Muscle layer of duodenum (tissue), 2 donors: ENCODE measurements around the gene FAM120AOS.
A peak's percentile ranks its signal among the peaks of the same experiment; 100 is the strongest.

Experiments used
- H3K27ac ChIP-seq: one replicate; pipeline ENCODE4 v1.7.0; 2013; ENCODE audit warnings: mild to moderate bottlenecking, low read length
- H3K27me3 ChIP-seq: one replicate; pipeline ENCODE4 v1.7.0; 2013; ENCODE audit warnings: low read depth, mild to moderate bottlenecking, control low read depth, low read length
- H3K36me3 ChIP-seq, 2 donors: one replicate each; pipeline ENCODE4 v1.7.0; 2013; ENCODE audit warnings: low read length in 2 of 2, control low read depth in 1 of 2, mild to moderate bottlenecking in 1 of 2; ENCODE audit not compliant: insufficient read depth in 2 of 2, control insufficient read depth in 1 of 2
- H3K4me1 ChIP-seq, 2 donors: one replicate each; pipeline ENCODE4 v1.7.0; 2013; ENCODE audit warnings: low read length in 2 of 2, mild to moderate bottlenecking in 2 of 2, control low read depth in 1 of 2, moderate library complexity in 1 of 2; ENCODE audit not compliant: insufficient read depth in 2 of 2, control insufficient read depth in 1 of 2
- H3K4me3 ChIP-seq, 2 donors: one replicate each; pipeline ENCODE4 v1.7.0; 2013; ENCODE audit warnings: low read length in 2 of 2, low read depth in 1 of 2, mild to moderate bottlenecking in 1 of 2
- H3K9me3 ChIP-seq, 2 donors: one replicate each; pipeline ENCODE4 v1.7.0; 2013; ENCODE audit warnings: low read length in 2 of 2, control low read depth in 1 of 2, mild to moderate bottlenecking in 1 of 2; ENCODE audit not compliant: control insufficient read depth in 1 of 2
- donor health status: healthy.

Gene FAM120AOS

DNA sequence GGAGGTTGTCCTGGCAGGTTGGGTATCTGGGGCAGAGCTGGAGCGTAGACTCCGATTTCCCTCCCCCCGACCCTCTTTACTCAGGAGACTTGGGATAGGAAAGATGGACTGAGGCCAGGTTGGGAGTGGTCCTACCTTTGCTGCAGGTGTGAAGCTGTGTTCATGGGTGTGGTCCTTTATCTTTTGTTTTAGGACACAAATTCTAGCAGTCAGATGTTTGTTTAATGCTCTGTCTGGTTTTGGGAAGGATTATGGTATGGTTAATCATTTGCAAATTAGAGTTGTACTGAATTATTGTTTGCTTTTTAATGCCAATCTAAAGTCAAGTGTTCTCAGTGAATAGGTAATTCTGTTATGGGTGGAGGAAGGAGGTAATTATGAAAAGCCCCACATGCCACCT, 14.1 kb upstream of the FAM120AOS start:
- H3K4me1 ChIP-seq, result peaks cover 31 to 46% of the 10 kb centered on the region in 2 donors
- H3K9me3 ChIP-seq, result no peaks in the 10 kb centered on the region
- no peak overlapping the region for H3K4me3 ChIP-seq
- H3K36me3 ChIP-seq, result peaks cover under 1 to 8% of the 10 kb centered on the region in 2 donors
- H3K27me3 ChIP-seq, result no peaks in the 10 kb centered on the region
- peak overlapping the region; percentile 35 for H3K27ac ChIP-seq

DNA sequence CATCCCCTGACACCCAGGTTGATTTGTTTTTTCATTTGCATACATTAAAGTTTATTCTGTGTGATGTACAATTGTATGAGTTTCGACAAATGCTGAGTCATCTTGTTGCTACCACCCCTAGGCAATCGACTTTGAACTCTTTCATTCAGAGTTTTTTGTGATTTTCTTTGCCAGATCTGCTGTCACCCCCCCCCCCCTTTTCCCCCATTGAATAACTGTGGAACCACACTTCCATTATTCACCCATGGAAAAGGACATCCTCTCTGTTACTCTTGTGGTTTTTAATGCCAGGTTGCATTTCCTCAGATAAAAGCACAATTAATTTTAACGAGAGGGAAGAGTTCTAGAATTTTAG, 13.7 kb upstream of the FAM120AOS start:
- Histone ChIP-seq H3K4me1 (peaks cover 31 to 46% of the 10 kb centered on the region in 2 donors), H3K27ac (peak overlapping the region; percentile 35), H3K27me3 (no peaks in the 10 kb centered on the region), H3K9me3 (no peaks in the 10 kb centered on the region), H3K36me3 (peaks cover 0 to 4% of the 10 kb centered on the region in 2 donors), H3K4me3 (no peak overlapping the region)

- Histone ChIP-seq H3K27me3 (no peaks in the 10 kb centered on the region), H3K27ac (no peak overlapping the region), H3K4me1 (peaks cover 31 to 46% of the 10 kb centered on the region in 2 donors), H3K4me3 (no peak overlapping the region), H3K9me3 (no peaks in the 10 kb centered on the region), H3K36me3 (peaks cover 0 to 4% of the 10 kb centered on the region in 2 donors)
Measured at GRCh38 chr9:93466416-93467061, 13.2 kb upstream of the FAM120AOS start.

- H3K4me1 ChIP-seq, result peaks cover 31 to 46% of the 10 kb centered on the region in 2 donors
- no peak overlapping the region for H3K4me3 ChIP-seq
- no peaks in the 10 kb centered on the region for H3K36me3 ChIP-seq
- no peak overlapping the region for H3K27ac ChIP-seq
- H3K9me3 ChIP-seq, result no peaks in the 10 kb centered on the region
- no peaks in the 10 kb centered on the region for H3K27me3 ChIP-seq
Measured at GRCh38 chr9:93465855-93466254, 12.5 kb upstream of the FAM120AOS start.

- Histone ChIP-seq H3K27ac (peak overlapping the region; percentile 24), H3K36me3 (no peaks in the 10 kb centered on the region), H3K4me3 (no peak overlapping the region), H3K27me3 (no peaks in the 10 kb centered on the region), H3K9me3 (no peaks in the 10 kb centered on the region), H3K4me1 (peaks cover 32 to 52% of the 10 kb centered on the region in 2 donors)
Measured at GRCh38 chr9:93464876-93465275, 11.5 kb upstream of the FAM120AOS start.

DNA sequence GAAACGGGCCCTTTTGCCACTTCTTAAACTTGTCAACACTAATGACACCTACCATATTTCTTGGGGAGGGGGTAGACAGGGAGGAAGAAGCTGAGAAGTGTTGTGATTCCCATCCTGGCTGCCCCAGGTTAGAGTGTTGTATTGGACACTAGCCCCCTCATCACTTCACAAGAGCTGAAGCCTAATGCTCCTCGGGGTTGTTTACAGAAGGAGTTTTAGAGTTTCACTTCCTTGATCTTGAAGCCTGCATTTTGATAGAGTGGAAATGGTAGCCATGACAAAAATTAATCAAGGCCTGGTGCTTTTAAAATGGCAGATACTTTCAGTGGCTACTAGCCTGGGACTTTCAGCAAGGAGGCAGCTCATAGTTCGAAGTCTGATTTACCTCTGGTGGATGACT, 11.0 kb upstream of the FAM120AOS start:
- no peaks in the 10 kb centered on the region for H3K9me3 ChIP-seq
- H3K27me3 ChIP-seq, result no peaks in the 10 kb centered on the region
- H3K4me3 ChIP-seq, result no peak overlapping the region
- peaks cover 36 to 55% of the 10 kb centered on the region in 2 donors for H3K4me1 ChIP-seq
- peak overlapping the region; percentile 24 for H3K27ac ChIP-seq
- no peaks in the 10 kb centered on the region for H3K36me3 ChIP-seq

DNA sequence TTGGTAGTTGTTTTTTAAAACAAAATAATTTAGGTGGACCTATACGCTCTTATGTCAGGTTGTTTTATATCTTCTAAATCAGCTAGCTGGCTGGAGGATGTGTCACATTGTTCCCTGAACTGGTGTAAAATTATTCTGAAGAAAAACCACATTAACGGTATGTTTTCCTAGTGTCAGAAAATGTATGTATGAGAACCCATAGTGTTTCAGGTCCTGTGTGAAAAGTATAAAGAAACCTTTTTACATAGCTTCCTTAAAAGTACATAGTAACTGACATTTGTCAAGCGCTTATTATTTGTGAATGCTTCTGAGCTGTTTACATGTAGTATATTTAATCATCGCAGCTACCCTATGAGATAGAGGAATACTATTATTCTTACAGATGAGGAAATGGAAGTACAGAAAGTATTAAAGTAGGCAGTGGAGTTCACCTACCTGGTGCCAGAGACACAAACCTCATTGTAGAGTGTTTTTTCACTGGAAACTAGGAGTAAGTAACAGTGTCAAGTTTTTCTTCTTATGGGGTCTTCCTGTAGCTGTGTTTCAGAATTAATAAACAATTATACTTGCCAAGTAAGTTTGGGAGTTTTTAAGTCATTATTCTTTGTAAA, 10.4 kb upstream of the FAM120AOS start:
- H3K4me3 ChIP-seq, result no peak overlapping the region
- peak overlapping the region; percentile 24 for H3K27ac ChIP-seq
- no peaks in the 10 kb centered on the region for H3K9me3 ChIP-seq
- no peaks in the 10 kb centered on the region for H3K36me3 ChIP-seq
- H3K4me1 ChIP-seq, result peaks cover 35 to 56% of the 10 kb centered on the region in 2 donors
- no peaks in the 10 kb centered on the region for H3K27me3 ChIP-seq

DNA sequence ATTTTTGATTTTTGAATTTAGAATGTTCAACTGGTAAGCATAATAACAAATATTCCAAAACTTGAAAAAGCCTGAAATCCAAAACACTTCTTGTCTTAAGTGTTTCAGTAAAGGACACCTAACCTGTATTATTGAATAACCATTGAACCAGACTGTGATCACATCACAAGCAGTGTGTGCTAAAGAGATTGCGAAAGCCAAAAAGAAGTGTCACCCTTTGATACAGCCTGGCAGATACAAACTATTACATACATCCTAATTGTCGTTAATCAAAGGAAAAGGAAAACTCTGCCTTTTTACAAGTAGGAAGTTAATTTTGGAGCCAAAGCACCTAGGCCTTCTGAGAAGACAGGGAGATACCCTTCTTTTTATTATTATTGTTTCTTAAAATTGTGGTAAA, 8.4 kb upstream of the FAM120AOS start:
- H3K4me1 ChIP-seq, result peaks cover 24 to 51% of the 10 kb centered on the region in 2 donors

DNA sequence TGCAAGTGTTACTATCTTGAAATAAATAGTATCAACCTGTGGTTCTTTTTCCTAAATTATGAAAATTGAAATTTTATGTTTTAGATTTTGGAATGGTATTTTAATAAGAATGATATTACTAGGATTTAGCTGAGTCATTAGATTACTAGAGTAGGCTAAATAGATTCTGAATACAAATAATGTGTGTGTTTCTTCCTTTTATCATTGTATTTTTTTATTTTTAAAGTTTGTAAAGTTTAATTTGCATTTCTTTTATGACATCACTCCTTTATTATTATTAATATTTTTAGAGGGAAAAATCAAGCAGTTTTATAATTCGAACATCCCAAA, 8.0 kb upstream of the FAM120AOS start:
- H3K27ac ChIP-seq, result no peak overlapping the region
- H3K9me3 ChIP-seq, result no peaks in the 10 kb centered on the region
- no peak overlapping the region for H3K4me3 ChIP-seq
- peaks cover 20 to 47% of the 10 kb centered on the region in 2 donors for H3K4me1 ChIP-seq
- no peaks in the 10 kb centered on the region for H3K27me3 ChIP-seq
- H3K36me3 ChIP-seq, result no peaks in the 10 kb centered on the region

More for the DNA sequence above, 8.4 kb upstream of the FAM120AOS start:
- no peaks in the 10 kb centered on the region for H3K9me3 ChIP-seq
- H3K36me3 ChIP-seq, result no peaks in the 10 kb centered on the region
- no peak overlapping the region for H3K4me3 ChIP-seq
- no peaks in the 10 kb centered on the region for H3K27me3 ChIP-seq
- no peak overlapping the region for H3K27ac ChIP-seq

DNA sequence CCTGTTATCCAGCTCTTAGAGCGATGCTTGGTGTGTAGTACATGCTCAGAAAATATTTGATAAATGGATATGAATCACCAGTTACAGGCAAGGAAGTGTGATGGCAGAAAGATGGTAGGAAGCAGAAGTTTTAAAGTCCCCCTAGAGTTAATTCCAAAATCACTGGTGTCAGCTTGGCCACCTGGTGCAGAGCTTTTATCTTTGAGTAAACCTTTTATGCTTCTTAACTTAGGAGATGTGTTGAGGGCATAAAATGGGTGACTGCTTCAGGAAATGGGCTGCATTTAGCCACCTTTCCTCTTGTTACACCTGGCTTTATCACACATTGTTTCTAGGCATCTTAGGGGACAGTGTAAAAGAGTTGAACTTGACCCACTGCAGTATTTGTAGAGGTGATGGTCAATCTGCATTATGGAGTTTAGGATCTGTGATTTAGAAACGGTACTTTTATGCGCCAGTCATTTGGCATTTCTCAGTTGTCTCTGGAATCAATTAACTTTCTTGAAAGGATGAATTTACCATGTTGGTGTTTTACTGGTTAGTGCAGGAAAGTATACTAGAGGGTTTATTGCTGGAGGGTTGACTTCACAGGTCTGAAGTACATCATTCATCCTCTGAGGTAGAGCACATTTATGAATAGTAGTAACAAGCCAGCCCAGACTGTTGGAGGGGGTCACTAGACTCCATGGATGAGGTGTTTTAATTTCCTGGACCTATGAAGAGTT, 7.5 kb upstream of the FAM120AOS start:
- Histone ChIP-seq H3K9me3 (no peaks in the 10 kb centered on the region), H3K27ac (no peak overlapping the region), H3K36me3 (no peaks in the 10 kb centered on the region), H3K4me1 (peaks cover 21 to 43% of the 10 kb centered on the region in 2 donors), H3K4me3 (no peak overlapping the region), H3K27me3 (no peaks in the 10 kb centered on the region)

- Histone ChIP-seq H3K4me1 (peaks cover 21 to 46% of the 10 kb centered on the region in 2 donors), H3K27ac (no peak overlapping the region), H3K9me3 (no peaks in the 10 kb centered on the region)
Measured at GRCh38 chr9:93459432-93459847, 6.1 kb upstream of the FAM120AOS start.

More at GRCh38 chr9:93459432-93459847, 6.1 kb upstream of the FAM120AOS start:
- Histone ChIP-seq H3K4me3 (no peak overlapping the region), H3K36me3 (no peaks in the 10 kb centered on the region), H3K27me3 (no peaks in the 10 kb centered on the region)
